ENCODE results near the gene ADAMTS18. TPM values are rescaled to one million over a fixed set of nuclear protein-coding genes. Genes with fewer than 3 reads are reported as not detected.
A peak's percentile ranks its signal among the peaks of the same experiment; 100 is the strongest.

The ADAMTS18 gene
- total RNA-seq, 8 experiments from 2014 or later = 0.75 to 2.9 (median 1.0) TPM; not detected in 3

DNA sequence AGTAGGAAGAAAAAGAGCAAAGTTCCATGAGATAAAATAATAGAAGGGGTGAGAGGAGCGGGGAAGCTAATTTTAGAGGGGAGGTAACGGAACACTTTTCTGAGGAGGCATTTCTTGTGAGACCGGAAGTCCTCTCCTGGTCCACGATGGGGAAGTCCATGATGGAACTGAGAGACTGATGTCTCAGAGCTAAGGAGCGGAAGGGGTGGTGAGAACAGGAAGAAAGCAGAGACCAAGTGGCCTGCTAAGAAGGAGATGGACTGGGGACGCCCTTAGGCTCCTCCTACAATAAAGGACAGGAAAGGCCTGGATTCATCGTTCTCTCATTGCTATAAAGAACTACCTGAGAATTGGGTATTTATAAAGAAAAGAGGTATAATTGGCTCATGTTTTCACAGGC is 59.4 kb downstream of the ADAMTS18 start:
- WGBS, 10 experiments = 72 to 100% (median 85%) methylated on average over 1 to 7 of the region's 7 CpGs
- Histone ChIP-seq H3K4me3 (no peak overlapping the region), H3K27ac (no peak overlapping the region), H3K4me1 (replicated peaks in 1 of 2) (no peaks in the 10 kb centered on the region)
- in situ Hi-C loops (cut with MboI; ENCODE audit: low pct_unique_long_range_greater_than_20kb in 2 of 9, low sequenced_read_pairs in 9 of 9, unreplicated experiment in 9 of 9) = no loop called here
- ATAC-seq (replicated peaks in 6 of 8) = no peak

DNA sequence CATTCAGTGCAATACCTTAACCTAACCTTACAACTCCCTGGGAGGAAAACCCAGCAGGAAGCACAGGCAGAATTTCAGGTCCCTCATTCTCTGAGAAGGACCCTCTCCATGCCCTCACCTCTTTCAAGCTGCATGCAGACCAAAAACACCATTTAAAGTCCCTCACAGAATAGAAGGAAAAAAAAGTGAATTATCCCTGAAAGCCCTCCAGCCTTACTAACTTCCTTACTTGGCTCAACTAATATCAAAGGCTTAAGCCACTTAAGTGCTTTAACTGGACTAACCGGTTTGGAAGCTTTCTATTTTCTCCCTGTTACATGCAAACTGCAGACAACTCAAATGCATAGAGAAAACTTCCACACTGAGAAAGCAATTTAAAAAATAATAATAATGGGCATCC is 60.5 kb downstream of the ADAMTS18 start:
- no peak for ATAC-seq (replicated peaks in 6 of 8)
- H3K27ac ChIP-seq = no peak overlapping the region
- in situ Hi-C loops (cut with MboI; ENCODE audit: low pct_unique_long_range_greater_than_20kb in 2 of 9, low sequenced_read_pairs in 9 of 9, unreplicated experiment in 9 of 9) = no loop called here
- no peak overlapping the region for H3K4me3 ChIP-seq
- 0 to 100% (median 92%) methylated on average over 1 of the region's 1 CpG; no CpG with 5 or more reads in 3 of the 10 experiments for WGBS, 10 experiments
- no peaks in the 10 kb centered on the region for H3K4me1 ChIP-seq (replicated peaks in 1 of 2)

DNA sequence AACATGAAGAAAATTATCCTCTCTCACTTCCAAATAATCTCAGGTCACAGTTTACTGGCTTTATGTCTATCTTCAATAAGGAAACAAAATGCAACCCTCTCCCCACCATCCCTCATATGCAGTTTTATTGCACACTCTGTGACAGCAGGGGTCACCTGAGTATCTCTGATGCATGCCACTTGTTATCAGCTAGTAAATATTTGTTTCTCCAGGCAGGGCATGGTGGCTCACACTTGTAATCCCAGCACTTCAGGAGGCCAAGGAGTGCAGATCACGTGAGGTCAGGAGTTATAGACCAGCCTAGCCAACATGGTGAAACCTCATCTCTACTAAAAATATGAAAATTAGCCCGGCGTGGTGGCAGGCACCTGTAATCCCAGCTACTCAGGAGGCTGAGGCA is 61.1 kb downstream of the ADAMTS18 start:
- H3K27ac ChIP-seq = no peak overlapping the region
- WGBS, 10 experiments = 53 to 100% (median 90%) methylated on average over 1 to 3 of the region's 3 CpGs; no CpG with 5 or more reads in 5 of the 10 experiments
- in situ Hi-C loops (cut with MboI; ENCODE audit: low pct_unique_long_range_greater_than_20kb in 2 of 9, low sequenced_read_pairs in 9 of 9, unreplicated experiment in 9 of 9) = no loop called here
- ATAC-seq (replicated peaks in 6 of 8) = no peak
- H3K4me3 ChIP-seq = no peak overlapping the region
- no peaks in the 10 kb centered on the region for H3K4me1 ChIP-seq (replicated peaks in 1 of 2)

GRCh38 chr16:77364770-77365169 is 70.1 kb downstream of the ADAMTS18 start:
- no peak for ATAC-seq (replicated peaks in 6 of 8)
- Histone ChIP-seq H3K4me1 (replicated peaks in 1 of 2) (peaks cover 0 to 2% of the 10 kb centered on the region in 2 donors), H3K27ac (no peak overlapping the region), H3K4me3 (no peak overlapping the region)
- in situ Hi-C loops (cut with MboI; ENCODE audit: low pct_unique_long_range_greater_than_20kb in 2 of 9, low sequenced_read_pairs in 9 of 9, unreplicated experiment in 9 of 9) = no loop called here
- WGBS, 10 experiments = 50 to 88% (median 72%) methylated on average over 2 to 6 of the region's 6 CpGs; no CpG with 5 or more reads in 2 of the 10 experiments

DNA sequence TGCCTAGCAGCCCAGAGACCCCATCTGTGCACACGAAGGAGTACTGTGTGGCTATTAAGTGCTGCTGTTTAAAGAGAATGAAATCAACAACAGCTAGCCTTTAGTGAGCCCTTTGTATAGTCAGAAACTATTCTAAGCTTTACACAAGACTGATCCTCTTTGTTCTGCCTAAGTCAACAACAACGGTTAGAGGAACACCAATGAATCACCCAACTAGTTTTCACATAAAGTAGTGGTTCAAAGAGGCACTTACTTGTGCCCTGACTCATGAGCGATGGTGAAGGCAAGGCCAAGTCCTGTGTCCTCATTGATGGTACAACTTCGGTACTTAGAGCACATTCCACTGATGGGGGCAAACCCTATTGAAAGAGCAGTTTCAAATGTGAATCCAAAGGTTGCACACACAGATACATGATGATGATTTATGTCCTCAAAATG is 75.8 kb downstream of the ADAMTS18 start:
- WGBS, 10 experiments = 0 to 24% (median 16%) methylated on average over 1 to 4 of the region's 4 CpGs
- no peak overlapping the region for H3K27ac ChIP-seq
- in situ Hi-C loops (cut with MboI; ENCODE audit: low pct_unique_long_range_greater_than_20kb in 2 of 9, low sequenced_read_pairs in 9 of 9, unreplicated experiment in 9 of 9) = no loop called here
- no peak overlapping the region for H3K4me3 ChIP-seq
- peaks cover 12 to 13% of the 10 kb centered on the region in 2 donors for H3K4me1 ChIP-seq (replicated peaks in 1 of 2)
- ATAC-seq (replicated peaks in 6 of 8) = peak in 5 of 8 experiments; percentile 83 to 100 (median 98)

- in situ Hi-C loops (cut with MboI; ENCODE audit: low pct_unique_long_range_greater_than_20kb in 2 of 9, low sequenced_read_pairs in 9 of 9, unreplicated experiment in 9 of 9) = no loop called here
- Histone ChIP-seq H3K4me1 (replicated peaks in 1 of 2) (peaks cover 3 to 7% of the 10 kb centered on the region in 2 donors), H3K4me3 (no peak overlapping the region), H3K27ac (no peak overlapping the region)
- ATAC-seq (replicated peaks in 6 of 8) = peak in 3 of 8 experiments; percentile 26 to 98 (median 47)
- 20 to 87% (median 65%) methylated on average over 1 to 4 of the region's 4 CpGs; no CpG with 5 or more reads in 1 of the 10 experiments for WGBS, 10 experiments
These were observed 81.1 kb downstream of the ADAMTS18 start for GRCh38 chr16:77353587-77354263.

DNA sequence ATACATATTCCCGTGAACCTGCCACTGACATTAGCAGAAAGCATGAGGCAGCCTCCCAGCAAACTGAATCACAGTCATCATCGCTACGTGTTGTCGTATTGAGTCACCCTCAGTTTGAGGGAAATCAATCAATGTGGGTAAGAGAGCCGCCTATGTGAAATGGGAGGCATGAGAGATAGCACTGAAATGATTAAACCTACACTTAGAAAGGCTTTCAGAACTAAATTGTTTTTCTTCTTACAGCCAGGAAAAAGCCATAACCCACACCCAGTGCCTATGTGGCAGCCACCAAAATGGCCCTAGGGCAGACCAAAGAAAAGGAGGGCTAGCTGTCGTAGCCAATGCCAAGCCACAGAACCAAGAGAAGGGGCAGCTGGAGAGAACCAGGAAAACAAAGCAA is 90.5 kb downstream of the ADAMTS18 start:
- H3K4me3 ChIP-seq = no peak overlapping the region
- ATAC-seq (replicated peaks in 6 of 8) = peak in 5 of 8 experiments; percentile 58 to 96 (median 77)
- in situ Hi-C loops (cut with MboI; ENCODE audit: low pct_unique_long_range_greater_than_20kb in 2 of 9, low sequenced_read_pairs in 9 of 9, unreplicated experiment in 9 of 9) = no loop called here
- H3K4me1 ChIP-seq (replicated peaks in 1 of 2) = no peaks in the 10 kb centered on the region
- no peak overlapping the region for H3K27ac ChIP-seq
- WGBS, 10 experiments = 60 to 100% (median 83%) methylated on average over 1 to 6 of the region's 6 CpGs; no CpG with 5 or more reads in 3 of the 10 experiments

DNA sequence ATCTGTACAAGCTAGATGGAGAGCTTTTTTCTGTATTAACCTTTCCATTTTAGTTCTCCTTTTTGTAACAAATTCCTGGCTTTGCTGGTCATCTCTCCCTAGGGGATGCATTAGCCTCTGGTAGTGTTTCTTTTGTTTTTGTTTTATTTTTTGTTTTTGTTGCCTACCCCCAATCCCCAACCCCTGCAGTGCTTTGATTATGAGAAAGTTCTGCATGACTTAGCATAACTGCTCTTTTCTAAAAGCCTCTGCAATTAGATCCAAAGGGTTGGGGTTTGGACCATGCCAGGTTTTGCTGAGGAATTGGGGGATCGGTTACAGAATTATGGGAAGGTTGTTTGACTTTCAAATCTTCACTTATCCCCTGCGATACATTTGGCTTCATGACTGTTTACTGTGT is 98.2 kb downstream of the ADAMTS18 start:
- WGBS, 10 experiments = 0 to 65% (median 35%) methylated on average over 1 to 2 of the region's 2 CpGs; no CpG with 5 or more reads in 1 of the 10 experiments
- no peak overlapping the region for H3K27ac ChIP-seq
- H3K4me1 ChIP-seq (replicated peaks in 1 of 2) = peaks cover 3% of the 10 kb centered on the region in 2 donors
- in situ Hi-C loops (cut with MboI; ENCODE audit: low pct_unique_long_range_greater_than_20kb in 2 of 9, low sequenced_read_pairs in 9 of 9, unreplicated experiment in 9 of 9) = no loop called here
- ATAC-seq (replicated peaks in 6 of 8) = peak in 3 of 8 experiments; percentile 12 to 66 (median 21)
- no peak overlapping the region for H3K4me3 ChIP-seq

DNA sequence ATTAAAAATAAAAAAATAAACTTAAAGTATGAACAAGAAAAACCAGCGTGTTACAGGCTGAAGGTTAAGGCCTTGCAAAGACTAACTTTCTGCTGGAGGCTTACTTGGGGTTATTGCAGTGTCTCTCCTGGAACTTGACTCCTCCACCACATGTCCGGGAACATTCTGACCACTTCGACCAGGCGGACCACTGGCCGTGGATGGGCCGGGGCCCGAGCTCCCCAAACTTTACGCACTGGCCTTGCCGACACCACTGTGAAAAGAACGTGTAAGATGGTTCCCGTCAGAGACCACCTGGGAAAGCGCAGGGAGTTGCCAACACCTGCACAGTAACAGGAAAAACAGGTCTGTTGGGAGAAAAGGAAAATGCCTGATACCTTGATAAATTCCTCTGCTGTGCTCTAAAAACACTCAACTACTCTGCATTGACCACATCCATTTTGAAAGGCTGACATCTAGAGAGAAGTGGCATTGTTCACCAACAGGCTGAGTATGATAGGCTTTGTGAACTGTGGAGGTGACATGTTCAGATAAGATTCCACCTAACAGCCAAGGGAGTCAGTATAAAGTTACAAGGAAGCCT is 99.1 kb downstream of the ADAMTS18 start:
- Histone ChIP-seq H3K4me3 (no peak overlapping the region), H3K27ac (no peak overlapping the region), H3K4me1 (replicated peaks in 1 of 2) (peaks cover 9 to 10% of the 10 kb centered on the region in 2 donors)
- 20 to 94% (median 80%) methylated on average over 1 to 12 of the region's 12 CpGs; no CpG with 5 or more reads in 1 of the 10 experiments for WGBS, 10 experiments
- in situ Hi-C loops (cut with MboI; ENCODE audit: low pct_unique_long_range_greater_than_20kb in 2 of 9, low sequenced_read_pairs in 9 of 9, unreplicated experiment in 9 of 9) = no loop called here
- no peak for ATAC-seq (replicated peaks in 6 of 8)

- in situ Hi-C loops (cut with MboI; ENCODE audit: low pct_unique_long_range_greater_than_20kb in 2 of 9, low sequenced_read_pairs in 9 of 9, unreplicated experiment in 9 of 9) = no loop called here
These were observed 102.0 kb downstream of the ADAMTS18 start for GRCh38 chr16:77332792-77333191.

DNA sequence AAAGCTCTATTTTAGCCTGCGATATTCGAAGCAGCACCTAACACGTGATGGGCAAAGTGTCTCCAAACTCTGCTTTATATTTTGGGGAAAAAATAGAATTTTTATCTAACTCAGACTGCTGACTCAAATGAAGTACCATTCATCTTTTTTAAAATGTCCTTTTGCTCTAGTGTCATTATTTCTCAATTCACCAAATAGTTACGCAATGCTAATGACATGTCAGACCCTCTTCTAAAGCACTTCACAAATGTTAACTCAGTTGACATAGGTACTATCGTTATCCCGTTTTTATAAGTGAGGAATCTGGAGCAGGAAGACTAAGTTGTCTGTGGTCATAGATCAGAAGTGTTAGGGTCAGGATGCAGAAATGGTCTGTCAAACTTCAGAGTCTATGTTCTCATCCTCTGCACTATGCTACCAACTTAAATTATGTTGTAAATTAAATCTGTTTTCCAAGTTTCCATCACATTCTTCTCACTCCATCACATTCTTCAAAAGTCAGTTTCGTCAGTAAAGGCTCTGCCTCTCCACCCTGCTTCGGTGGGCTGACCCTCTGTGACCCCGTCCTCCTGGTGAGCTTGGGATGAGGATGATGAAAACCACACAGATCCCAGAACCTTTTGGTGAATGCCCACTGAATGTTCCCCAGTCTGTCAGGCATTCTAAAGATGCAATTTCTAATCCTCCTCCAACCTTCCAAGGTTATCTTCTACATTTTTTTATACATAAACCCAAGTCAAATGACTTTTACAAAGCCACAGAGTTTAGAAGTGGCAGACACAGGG is 102.8 kb downstream of the ADAMTS18 start:
- Histone ChIP-seq H3K4me1 (replicated peaks in 1 of 2) (peaks cover 25 to 26% of the 10 kb centered on the region in 2 donors), H3K27ac (no peak overlapping the region), H3K4me3 (no peak overlapping the region)
- ATAC-seq (replicated peaks in 6 of 8) = no peak
- in situ Hi-C loops (cut with MboI; ENCODE audit: low pct_unique_long_range_greater_than_20kb in 2 of 9, low sequenced_read_pairs in 9 of 9, unreplicated experiment in 9 of 9) = no loop called here
- 15 to 96% (median 74%) methylated on average over 4 to 9 of the region's 9 CpGs for WGBS, 10 experiments

More at GRCh38 chr16:77332792-77333191, 102.0 kb downstream of the ADAMTS18 start:
- 7 to 100% (median 91%) methylated on average over 1 to 5 of the region's 5 CpGs; no CpG with 5 or more reads in 1 of the 10 experiments for WGBS, 10 experiments
- Histone ChIP-seq H3K27ac (no peak overlapping the region), H3K4me1 (replicated peaks in 1 of 2) (peaks cover 22 to 23% of the 10 kb centered on the region in 2 donors), H3K4me3 (no peak overlapping the region)
- ATAC-seq (replicated peaks in 6 of 8) = no peak

GRCh38 chr16:77331043-77331442 is 103.8 kb downstream of the ADAMTS18 start:
- Histone ChIP-seq H3K4me1 (replicated peaks in 1 of 2) (peaks cover 23 to 25% of the 10 kb centered on the region in 2 donors), H3K4me3 (no peak overlapping the region), H3K27ac (no peak overlapping the region)
- peak in 4 of 8 experiments; percentile 29 to 68 (median 39) for ATAC-seq (replicated peaks in 6 of 8)
- in situ Hi-C loops (cut with MboI; ENCODE audit: low pct_unique_long_range_greater_than_20kb in 2 of 9, low sequenced_read_pairs in 9 of 9, unreplicated experiment in 9 of 9) = no loop called here

Measured in motor neuron (in vitro differentiated cells).